Measurements from ENCODE around the gene ABCB6. TPM values are rescaled to one million over a fixed set of nuclear protein-coding genes. Genes with fewer than 3 reads are reported as not detected.

ABCB6 gene
- total and polyA plus RNA-seq, 2 donors (not counting 1 experiment from before 2014, with no cell fraction given): 12.5 to 49.5 TPM

GRCh38 chr2:219179601-219180465 is 38.9 kb downstream of the ABCB6 start:
- TF ChIP-seq EZH2 (IDR thresholded peaks at IDR 0.05; ENCODE audit: low read length, missing control alignments): no peak
- no peak for TF ChIP-seq CTCF (conservative IDR thresholded peaks at IDR 0.05 in 1 of 2, IDR thresholded peaks at IDR 0.05 in 1 of 2; ENCODE audit: low read depth in 1 of 2, low read length in 2 of 2)
- H3K9me3 ChIP-seq (ENCODE audit: control insufficient read depth, insufficient read depth, low read depth, low read length): no peaks in the 10 kb centered on the region
- H3K9ac ChIP-seq (ENCODE audit: insufficient read depth, low read length): no peak overlapping the region
- peaks cover 13% of the 10 kb centered on the region for H3K36me3 ChIP-seq (ENCODE audit: control insufficient read depth, insufficient read depth, low read length)
- H3K27ac ChIP-seq (ENCODE audit: insufficient read depth, low read length): no peak overlapping the region
- peak overlapping the region; percentile 86 for H3K4me2 ChIP-seq (ENCODE audit: extremely low read depth, insufficient read depth, low read length)
- H3K4me1 ChIP-seq (ENCODE audit: control insufficient read depth, extremely low read depth, insufficient read depth, low read length): peaks cover 9% of the 10 kb centered on the region
- DNase-seq (ENCODE audit: low read depth in 2 of 2): no peak
- peaks cover 21% of the 10 kb centered on the region for H3K79me2 ChIP-seq (ENCODE audit: control insufficient read depth, insufficient read depth, low read length)
- no peak overlapping the region for H2AFZ ChIP-seq (ENCODE audit: low read length)
- H3K4me3 ChIP-seq (replicated peaks in 1 of 4; ENCODE audit: control extremely low read depth in 1 of 4, insufficient read depth in 1 of 4, low read depth in 3 of 4, low read length in 4 of 4): peak overlapping the region in 2 of 4 experiments; percentile 91 to 93
- H4K20me1 ChIP-seq (ENCODE audit: control insufficient read depth, extremely low read depth, insufficient read depth, low read length): no peaks in the 10 kb centered on the region
- no peaks in the 10 kb centered on the region for H3K27me3 ChIP-seq (ENCODE audit: control insufficient read depth, insufficient read depth, low read length)

GRCh38 chr2:219178377-219179175 is 40.2 kb downstream of the ABCB6 start:
- TF ChIP-seq CTCF (conservative IDR thresholded peaks at IDR 0.05 in 1 of 2, IDR thresholded peaks at IDR 0.05 in 1 of 2; ENCODE audit: low read depth in 1 of 2, low read length in 2 of 2) (no peak), EZH2 (IDR thresholded peaks at IDR 0.05; ENCODE audit: low read length, missing control alignments) (no peak)
- Histone ChIP-seq H2AFZ (ENCODE audit: low read length) (peak overlapping the region; percentile 69), H3K9ac (ENCODE audit: insufficient read depth, low read length) (peak overlapping the region; percentile 91), H3K79me2 (ENCODE audit: control insufficient read depth, insufficient read depth, low read length) (peaks cover 23% of the 10 kb centered on the region), H3K4me3 (replicated peaks in 1 of 4; ENCODE audit: control extremely low read depth in 1 of 4, insufficient read depth in 1 of 4, low read depth in 3 of 4, low read length in 4 of 4) (peak overlapping the region; percentile 61 to 93 (median 78)), H3K27ac (ENCODE audit: insufficient read depth, low read length) (peak overlapping the region; percentile 17), H3K27me3 (ENCODE audit: control insufficient read depth, insufficient read depth, low read length) (no peaks in the 10 kb centered on the region), H3K4me2 (ENCODE audit: extremely low read depth, insufficient read depth, low read length) (peak overlapping the region; percentile 86), H4K20me1 (ENCODE audit: control insufficient read depth, extremely low read depth, insufficient read depth, low read length) (no peaks in the 10 kb centered on the region), H3K9me3 (ENCODE audit: control insufficient read depth, insufficient read depth, low read depth, low read length) (no peaks in the 10 kb centered on the region), H3K36me3 (ENCODE audit: control insufficient read depth, insufficient read depth, low read length) (peaks cover 15% of the 10 kb centered on the region), H3K4me1 (ENCODE audit: control insufficient read depth, extremely low read depth, insufficient read depth, low read length) (peaks cover 9% of the 10 kb centered on the region)
- peak in 1 of 2 donors; percentile 28 for DNase-seq (ENCODE audit: low read depth in 2 of 2)

Measured in fibroblast of lung (primary cell).